ENCODE results near the gene NEO1.

NEO1 gene

GRCh38 chr15:73051807-73052652 is at the start of gene NEO1:
Gene NEO1 (plus strand): TSS chr15:73052463. CDS start chr15:73052676, 213 bp downstream.
- DNase-seq (ENCODE audit: low read depth), result peak; percentile 49

- no peak for DNase-seq (ENCODE audit: low read depth)
These were observed 47.8 kb upstream of the NEO1 start for GRCh38 chr15:73004462-73004861.

- no peak for DNase-seq (ENCODE audit: low read depth)
These were observed 47.2 kb upstream of the NEO1 start for GRCh38 chr15:73005032-73005431.

GRCh38 chr15:73005446-73005845 is 46.8 kb upstream of the NEO1 start:
- DNase-seq (ENCODE audit: low read depth), result no peak

GRCh38 chr15:73006523-73006922 is 45.7 kb upstream of the NEO1 start:
- no peak for DNase-seq (ENCODE audit: low read depth)

GRCh38 chr15:73009066-73010056 is 42.9 kb upstream of the NEO1 start:
- DNase-seq (ENCODE audit: low read depth), result no peak

GRCh38 chr15:73010154-73011152 is 41.8 kb upstream of the NEO1 start:
- DNase-seq (ENCODE audit: low read depth), result no peak

- no peak for DNase-seq (ENCODE audit: low read depth)
These were observed 37.4 kb upstream of the NEO1 start for GRCh38 chr15:73014904-73015303.

GRCh38 chr15:73015493-73015892 is 36.8 kb upstream of the NEO1 start:
- DNase-seq (ENCODE audit: low read depth), result no peak

- DNase-seq (ENCODE audit: low read depth), result no peak
These were observed 34.3 kb upstream of the NEO1 start for GRCh38 chr15:73017987-73018386.

GRCh38 chr15:73019154-73019553 is 33.1 kb upstream of the NEO1 start:
- DNase-seq (ENCODE audit: low read depth), result no peak

- no peak for DNase-seq (ENCODE audit: low read depth)
These were observed 32.6 kb upstream of the NEO1 start for GRCh38 chr15:73019601-73020146.

GRCh38 chr15:73021139-73021621 is 31.1 kb upstream of the NEO1 start:
- DNase-seq (ENCODE audit: low read depth), result no peak

GRCh38 chr15:73022161-73022560 is 30.1 kb upstream of the NEO1 start:
- no peak for DNase-seq (ENCODE audit: low read depth)

- no peak for DNase-seq (ENCODE audit: low read depth)
These were observed 29.2 kb upstream of the NEO1 start for GRCh38 chr15:73023071-73023470.

GRCh38 chr15:73024168-73024567 is 28.1 kb upstream of the NEO1 start:
- no peak for DNase-seq (ENCODE audit: low read depth)

GRCh38 chr15:73026511-73027054 is 25.7 kb upstream of the NEO1 start:
- DNase-seq (ENCODE audit: low read depth), result no peak

- DNase-seq (ENCODE audit: low read depth), result no peak
These were observed 24.2 kb upstream of the NEO1 start for GRCh38 chr15:73028031-73028430.

GRCh38 chr15:73028831-73029451 is 23.3 kb upstream of the NEO1 start:
- DNase-seq (ENCODE audit: low read depth), result no peak

- no peak for DNase-seq (ENCODE audit: low read depth)
These were observed 22.1 kb upstream of the NEO1 start for GRCh38 chr15:73030122-73030679.
